ENCODE results near the gene MTCL1.

MTCL1 gene

GRCh38 chr18:8788503-8789429 lies 83.4 kb downstream of the MTCL1 start:
- no peak for DNase-seq (ENCODE audit: low read depth in 4 of 4, low spot score in 1 of 4)

GRCh38 chr18:8791171-8791651 lies 85.9 kb downstream of the MTCL1 start:
- no peak for DNase-seq (ENCODE audit: low read depth in 4 of 4, low spot score in 1 of 4)

GRCh38 chr18:8792688-8793316 lies 87.4 kb downstream of the MTCL1 start:
- DNase-seq (ENCODE audit: low read depth in 4 of 4, low spot score in 1 of 4) = no peak

- no peak for DNase-seq (ENCODE audit: low read depth in 4 of 4, low spot score in 1 of 4)
These were observed 88.2 kb downstream of the MTCL1 start for GRCh38 chr18:8793445-8794155.

- DNase-seq (ENCODE audit: low read depth in 4 of 4, low spot score in 1 of 4) = no peak
These were observed 89.0 kb downstream of the MTCL1 start for GRCh38 chr18:8794156-8794933.

GRCh38 chr18:8794934-8795280 lies 89.6 kb downstream of the MTCL1 start:
- DNase-seq (ENCODE audit: low read depth in 4 of 4, low spot score in 1 of 4) = no peak

- DNase-seq (ENCODE audit: low read depth in 4 of 4, low spot score in 1 of 4) = no peak
These were observed 90.4 kb downstream of the MTCL1 start for GRCh38 chr18:8795586-8796325.

- DNase-seq (ENCODE audit: low read depth in 4 of 4, low spot score in 1 of 4) = no peak
These were observed 91.8 kb downstream of the MTCL1 start for GRCh38 chr18:8797206-8797605.

GRCh38 chr18:8799001-8799400 lies 93.6 kb downstream of the MTCL1 start:
- DNase-seq (ENCODE audit: low read depth in 4 of 4, low spot score in 1 of 4) = no peak

GRCh38 chr18:8799596-8800441 lies 94.5 kb downstream of the MTCL1 start:
- no peak for DNase-seq (ENCODE audit: low read depth in 4 of 4, low spot score in 1 of 4)

GRCh38 chr18:8800445-8800844 lies 95.1 kb downstream of the MTCL1 start:
- no peak for DNase-seq (ENCODE audit: low read depth in 4 of 4, low spot score in 1 of 4)

GRCh38 chr18:8800876-8801262 lies 95.5 kb downstream of the MTCL1 start:
- DNase-seq (ENCODE audit: low read depth in 4 of 4, low spot score in 1 of 4) = no peak

GRCh38 chr18:8801263-8801901 lies 96.0 kb downstream of the MTCL1 start:
- DNase-seq (ENCODE audit: low read depth in 4 of 4, low spot score in 1 of 4) = no peak

GRCh38 chr18:8802017-8802672 lies 96.8 kb downstream of the MTCL1 start:
- no peak for DNase-seq (ENCODE audit: low read depth in 4 of 4, low spot score in 1 of 4)

- no peak for DNase-seq (ENCODE audit: low read depth in 4 of 4, low spot score in 1 of 4)
These were observed 97.9 kb downstream of the MTCL1 start for GRCh38 chr18:8803063-8803795.

GRCh38 chr18:8803957-8804356 lies 98.6 kb downstream of the MTCL1 start:
- no peak for DNase-seq (ENCODE audit: low read depth in 4 of 4, low spot score in 1 of 4)

GRCh38 chr18:8805552-8805951 lies 100.2 kb downstream of the MTCL1 start:
- no peak for DNase-seq (ENCODE audit: low read depth in 4 of 4, low spot score in 1 of 4)
